ENCODE data around the gene CDC42SE2.
"Not testable (repeated sequence)": the region's sequence is repeated elsewhere in the genome, so short reads cannot be mapped to it uniquely, and the experiment has no call there.

CDC42SE2 gene

GRCh38 chr5:131366428-131366827, 102.6 kb downstream of the CDC42SE2 start:
- no peak for DNase-seq (ENCODE audit: low read depth)

GRCh38 chr5:131367219-131367860, 103.5 kb downstream of the CDC42SE2 start:
- no peak for DNase-seq (ENCODE audit: low read depth)

GRCh38 chr5:131368866-131369265, 105.0 kb downstream of the CDC42SE2 start:
- DNase-seq (ENCODE audit: low read depth), result no peak

- DNase-seq (ENCODE audit: low read depth), result no peak
Observed at GRCh38 chr5:131369558-131369957, 105.7 kb downstream of the CDC42SE2 start.

- no peak for DNase-seq (ENCODE audit: low read depth)
Observed at GRCh38 chr5:131371835-131372234, 108.0 kb downstream of the CDC42SE2 start.

GRCh38 chr5:131373265-131373664, 109.4 kb downstream of the CDC42SE2 start:
- no peak for DNase-seq (ENCODE audit: low read depth)

GRCh38 chr5:131375351-131375750, 111.5 kb downstream of the CDC42SE2 start:
- DNase-seq (ENCODE audit: low read depth), result no peak

GRCh38 chr5:131377346-131377745, 113.5 kb downstream of the CDC42SE2 start:
- DNase-seq (ENCODE audit: low read depth), result no peak

GRCh38 chr5:131377785-131378325, 114.0 kb downstream of the CDC42SE2 start:
- DNase-seq (ENCODE audit: low read depth), result no peak

- no peak for DNase-seq (ENCODE audit: low read depth)
Observed at GRCh38 chr5:131378721-131379541, 115.1 kb downstream of the CDC42SE2 start.

- peak; percentile 52 for DNase-seq (ENCODE audit: low read depth)
Observed at GRCh38 chr5:131379723-131380122, 115.9 kb downstream of the CDC42SE2 start.

GRCh38 chr5:131380238-131380637, 116.4 kb downstream of the CDC42SE2 start:
- DNase-seq (ENCODE audit: low read depth), result not testable (repeated sequence)

GRCh38 chr5:131381021-131381420, 117.2 kb downstream of the CDC42SE2 start:
- no peak for DNase-seq (ENCODE audit: low read depth)

GRCh38 chr5:131381777-131382176, 117.9 kb downstream of the CDC42SE2 start:
- no peak for DNase-seq (ENCODE audit: low read depth)

- no peak for DNase-seq (ENCODE audit: low read depth)
Observed at GRCh38 chr5:131382407-131383395, 118.8 kb downstream of the CDC42SE2 start.

- DNase-seq (ENCODE audit: low read depth), result no peak
Observed at GRCh38 chr5:131384173-131384572, 120.3 kb downstream of the CDC42SE2 start.

GRCh38 chr5:131384616-131385214, 120.9 kb downstream of the CDC42SE2 start:
- DNase-seq (ENCODE audit: low read depth), result peak; percentile 32

GRCh38 chr5:131386124-131386523, 122.3 kb downstream of the CDC42SE2 start:
- no peak for DNase-seq (ENCODE audit: low read depth)

GRCh38 chr5:131386779-131387178, 122.9 kb downstream of the CDC42SE2 start:
- no peak for DNase-seq (ENCODE audit: low read depth)

GRCh38 chr5:131387255-131387654, 123.4 kb downstream of the CDC42SE2 start:
- DNase-seq (ENCODE audit: low read depth), result no peak

GRCh38 chr5:131389096-131389868, 125.4 kb downstream of the CDC42SE2 start:
- no peak for DNase-seq (ENCODE audit: low read depth)
